Omental fat pad (tissue), 4 donors: ENCODE data around the gene FARP2. TPM values are rescaled to one million over a fixed set of nuclear protein-coding genes. Genes with fewer than 3 reads are reported as not detected.

ENCODE experiments used
- ATAC-seq: fragments of 150-250 bp; one replicate; pipeline ENCODE4 v1.9.1; 2016; ENCODE audit warnings: mild to moderate bottlenecking, moderate library complexity; ENCODE audit not compliant: low FRiP score
- DNase-seq: peaks from one replicate; pipeline ENCODE4 v3.0.0-alpha.2; 2019; ENCODE audit warnings: low spot score
- CTCF ChIP-seq, 3 donors: fragments of 450-650 bp; IDR thresholded peaks; one replicate each; pipeline ENCODE4 v1.5.1; 2016 to 2017; ENCODE audit warnings: antibody characterized with exemption in 3 of 3, mild to moderate bottlenecking in 3 of 3, moderate library complexity in 2 of 3
- total RNA-seq, 4 donors: library from RNA; depleted of rRNA; stranded (reverse); fragments of >200 nt; gene quantifications; one replicate each; pipeline ENCODE4 v1.1.0, GENCODE V29; 2016

FARP2 gene
- total RNA-seq, 4 donors from 2014 or later, result 27.6 to 65.8 (median 34.1) TPM

GRCh38 chr2:241496003-241496707, 140.1 kb downstream of the FARP2 start:
- ATAC-seq (no peak), DNase-seq (no peak)
- TF ChIP-seq CTCF (IDR thresholded peaks at IDR 0.05), result no peak

- TF ChIP-seq CTCF (IDR thresholded peaks at IDR 0.05), result no peak
- DNase-seq, result no peak
- ATAC-seq, result no peak
These were observed 141.1 kb downstream of the FARP2 start for GRCh38 chr2:241496904-241497877.

GRCh38 chr2:241498115-241499070, 142.3 kb downstream of the FARP2 start:
- DNase-seq (no peak), ATAC-seq (no peak)
- no peak for TF ChIP-seq CTCF (IDR thresholded peaks at IDR 0.05)

- no peak for TF ChIP-seq CTCF (IDR thresholded peaks at IDR 0.05)
- DNase-seq, result no peak
- no peak for ATAC-seq
These were observed 143.3 kb downstream of the FARP2 start for GRCh38 chr2:241499146-241499965.

GRCh38 chr2:241500016-241500415, 143.9 kb downstream of the FARP2 start:
- DNase-seq (no peak), ATAC-seq (no peak)
- no peak for TF ChIP-seq CTCF (IDR thresholded peaks at IDR 0.05)
